ENCODE data around the gene GPALPP1. TPM values are rescaled to one million over a fixed set of nuclear protein-coding genes. Genes with fewer than 3 reads are reported as not detected.
"Not testable (repeated sequence)": the region's sequence is repeated elsewhere in the genome, so short reads cannot be mapped to it uniquely, and the experiment has no call there.

Gene GPALPP1
- 7.4 TPM for total RNA-seq

- ATAC-seq, result peak; percentile 98
- DNase-seq (ENCODE audit: low spot score), result peak; percentile 93
Measured at GRCh38 chr13:44989071-44989889, at the start of gene GPALPP1, which contains the start of gene NUFIP1. Gene GPALPP1, plus strand, starts transcription at chr13:44989538. Its CDS starts 117 bp downstream, at chr13:44989655. Gene NUFIP1, minus strand, starts transcription at chr13:44989471. Its CDS starts 35 bp downstream, at chr13:44989436.

- ATAC-seq; DNase-seq (ENCODE audit: low spot score): not testable (repeated sequence)
Measured at GRCh38 chr13:44943411-44943810, 45.9 kb upstream of the GPALPP1 start.

GRCh38 chr13:44951184-44951583 is 38.2 kb upstream of the GPALPP1 start:
- ATAC-seq, result no peak

GRCh38 chr13:44952671-44953070 is 36.7 kb upstream of the GPALPP1 start:
- DNase-seq (ENCODE audit: low spot score) (no peak), ATAC-seq (no peak)

More at GRCh38 chr13:44951184-44951583, 38.2 kb upstream of the GPALPP1 start:
- DNase-seq (ENCODE audit: low spot score), result no peak

- ATAC-seq, result no peak
- no peak for DNase-seq (ENCODE audit: low spot score)
Measured at GRCh38 chr13:44954224-44954623, 35.1 kb upstream of the GPALPP1 start.

GRCh38 chr13:44955406-44955805 is 33.9 kb upstream of the GPALPP1 start:
- ATAC-seq (no peak), DNase-seq (ENCODE audit: low spot score) (no peak)

GRCh38 chr13:44961997-44962396 is 27.3 kb upstream of the GPALPP1 start:
- ATAC-seq, result no peak

GRCh38 chr13:44967704-44968433 is 21.5 kb upstream of the GPALPP1 start:
- ATAC-seq, result no peak
- DNase-seq (ENCODE audit: low spot score), result no peak

More at GRCh38 chr13:44961997-44962396, 27.3 kb upstream of the GPALPP1 start:
- DNase-seq (ENCODE audit: low spot score), result no peak

- DNase-seq (ENCODE audit: low spot score) (no peak), ATAC-seq (no peak)
Measured at GRCh38 chr13:44968434-44968815, 20.9 kb upstream of the GPALPP1 start.

GRCh38 chr13:44969551-44970484 is 19.5 kb upstream of the GPALPP1 start:
- ATAC-seq, result peak; percentile 88
- DNase-seq (ENCODE audit: low spot score), result no peak

- DNase-seq (ENCODE audit: low spot score), result no peak
- no peak for ATAC-seq
Measured at GRCh38 chr13:44971656-44972595, 17.4 kb upstream of the GPALPP1 start.

- DNase-seq (ENCODE audit: low spot score), result no peak
- peak; percentile 57 for ATAC-seq
Measured at GRCh38 chr13:44972956-44973581, 16.3 kb upstream of the GPALPP1 start.

GRCh38 chr13:44974056-44974793 is 15.1 kb upstream of the GPALPP1 start:
- ATAC-seq (peak; percentile 35), DNase-seq (ENCODE audit: low spot score) (no peak)

GRCh38 chr13:44976196-44976595 is 13.1 kb upstream of the GPALPP1 start:
- ATAC-seq, result no peak
- no peak for DNase-seq (ENCODE audit: low spot score)

- no peak for ATAC-seq
- no peak for DNase-seq (ENCODE audit: low spot score)
Measured at GRCh38 chr13:44976949-44977583, 12.3 kb upstream of the GPALPP1 start.

- no peak for DNase-seq (ENCODE audit: low spot score)
- ATAC-seq, result no peak
Measured at GRCh38 chr13:44978328-44978727, 11.0 kb upstream of the GPALPP1 start.

- ATAC-seq (peak; percentile 24), DNase-seq (ENCODE audit: low spot score) (no peak)
Measured at GRCh38 chr13:44989941-44990340, 603 bp downstream of the GPALPP1 start.

GRCh38 chr13:45003417-45003816 is 14.1 kb downstream of the GPALPP1 start:
- DNase-seq (ENCODE audit: low spot score) (no peak), ATAC-seq (no peak)

All from left lobe of liver (tissue), 2 donors.